Spinal cord (tissue), 10 donors: ENCODE measurements around the gene FHL1. TPM values are rescaled to one million over a fixed set of nuclear protein-coding genes. Genes with fewer than 3 reads are reported as not detected.
A peak's percentile ranks its signal among the peaks of the same experiment; 100 is the strongest.

Experiments used
- DNase-seq, 6 donors: peaks; one replicate each; pipeline versions ENCODE4 v3.0.0 to v3.0.0-alpha.2; 2013 to 2015; ENCODE audit warnings: low spot score in 6 of 6, low read depth in 4 of 6
- H3K27ac ChIP-seq: one replicate; pipeline ENCODE4 v1.5.1; 2013; ENCODE audit warnings: low read depth, low read length, control low read depth
- H3K27me3 ChIP-seq: one replicate; pipeline ENCODE4 v1.6.1; 2013; ENCODE audit warnings: low read length; ENCODE audit not compliant: control insufficient read depth, insufficient read depth
- H3K36me3 ChIP-seq: one replicate; pipeline ENCODE4 v1.6.1; 2013; ENCODE audit warnings: low read length; ENCODE audit not compliant: control insufficient read depth, insufficient read depth
- H3K4me1 ChIP-seq: one replicate; pipeline ENCODE4 v1.6.1; 2013; ENCODE audit warnings: low read length; ENCODE audit not compliant: control insufficient read depth, insufficient read depth
- H3K4me3 ChIP-seq: one replicate; pipeline ENCODE4 v1.5.1; 2013; ENCODE audit warnings: low read depth, low read length, control low read depth
- H3K9me3 ChIP-seq: one replicate; pipeline ENCODE4 v1.6.1; 2013; ENCODE audit warnings: low read length; ENCODE audit not compliant: control insufficient read depth, insufficient read depth
- WGBS: methylation state at CpG from one replicate; pipeline ENCODE4 v1.1.5; 2013; ENCODE audit warnings: missing lambda C conversion rate; ENCODE audit not compliant: insufficient coverage; 5-methylcytosine and 5-hydroxymethylcytosine counted together
- polyA plus RNA-seq, 2 donors: library from polyadenylated mRNA; unstranded; fragments of 120-200 nt; gene quantifications; one replicate each; pipeline ENCODE4 v1.2.1, GENCODE V29; 2013; ENCODE audit not compliant: insufficient read length in 2 of 2
- total RNA-seq, 2 donors: library from RNA; depleted of rRNA in 1 of 2; stranded (reverse); fragments of 120-200 nt in 1 of 2; fragments of >200 nt in 1 of 2; gene quantifications; one replicate each; pipeline versions ENCODE4 v1.2.3 to v1.2.4, GENCODE V29; 2013 to 2014
- donor health status: healthy.

The FHL1 gene
- total and polyA plus RNA-seq, 4 donors, result 178 to 429 (median 281) TPM

DNA sequence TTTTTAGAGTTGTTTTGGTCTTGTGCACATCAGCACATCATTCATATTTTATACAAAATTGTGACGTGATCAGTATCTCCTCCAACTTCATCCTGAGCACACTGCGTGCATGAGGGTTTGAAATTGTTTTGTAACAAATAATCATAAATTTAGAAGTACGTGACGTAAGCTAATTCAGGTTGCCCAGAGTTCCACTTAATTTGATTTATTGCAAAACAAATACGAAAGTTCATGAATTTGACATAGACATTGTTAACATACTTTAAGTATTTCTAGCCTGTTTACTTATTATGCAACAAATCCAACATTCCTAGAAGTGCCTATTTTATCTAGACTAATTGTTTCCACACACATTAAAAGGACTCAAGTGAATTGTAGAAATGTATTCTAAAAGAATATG is 55.6 kb downstream of the FHL1 start:
- no CpG with 5 or more reads among the region's 5 CpGs for WGBS
- no peak for DNase-seq
- no peaks in the 10 kb centered on the region for H3K9me3 ChIP-seq
- no peak overlapping the region for H3K4me3 ChIP-seq
- H3K27ac ChIP-seq, result no peak overlapping the region
- peaks cover 16% of the 10 kb centered on the region for H3K4me1 ChIP-seq
- H3K27me3 ChIP-seq, result peaks cover 4% of the 10 kb centered on the region
- peaks cover 18% of the 10 kb centered on the region for H3K36me3 ChIP-seq

DNA sequence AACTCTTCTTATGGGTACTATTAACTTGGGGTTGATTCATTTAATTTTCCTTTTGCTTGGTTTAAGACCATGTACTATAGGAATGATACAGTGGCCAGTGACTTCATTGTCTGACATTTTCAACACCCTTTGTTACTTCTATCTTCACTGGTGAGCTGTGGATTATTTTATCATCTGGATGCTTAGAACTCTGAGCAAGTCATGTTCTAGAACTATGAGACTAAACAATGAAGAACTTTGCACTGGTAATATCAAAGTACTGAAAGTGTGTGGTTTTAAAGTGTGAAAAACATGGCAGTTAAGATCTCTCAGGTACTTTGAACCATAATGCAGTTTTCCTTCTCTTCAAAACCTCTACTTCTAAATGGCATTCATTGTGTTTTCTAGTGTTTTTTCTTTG is 56.1 kb downstream of the FHL1 start:
- Histone ChIP-seq H3K27ac (no peak overlapping the region), H3K36me3 (peaks cover 21% of the 10 kb centered on the region), H3K4me1 (peaks cover 16% of the 10 kb centered on the region), H3K27me3 (peaks cover 4% of the 10 kb centered on the region), H3K4me3 (no peak overlapping the region), H3K9me3 (no peaks in the 10 kb centered on the region)
- DNase-seq, result no peak

GRCh38 chrX:136203951-136204350 is 56.6 kb downstream of the FHL1 start:
- H3K4me3 ChIP-seq, result no peak overlapping the region
- 80% methylated on average over 1 of the region's 3 CpGs for WGBS
- no peak overlapping the region for H3K27ac ChIP-seq

GRCh38 chrX:136204571-136204970 is 57.2 kb downstream of the FHL1 start:
- peaks cover 27% of the 10 kb centered on the region for H3K36me3 ChIP-seq
- WGBS, result 50% methylated on average over 1 of the region's 2 CpGs
- no peak overlapping the region for H3K4me3 ChIP-seq
- H3K9me3 ChIP-seq, result no peaks in the 10 kb centered on the region
- H3K4me1 ChIP-seq, result peaks cover 16% of the 10 kb centered on the region
- H3K27me3 ChIP-seq, result peaks cover 4% of the 10 kb centered on the region
- H3K27ac ChIP-seq, result no peak overlapping the region
- peak in 2 of 6 donors; percentile 9 to 50 for DNase-seq

More at GRCh38 chrX:136203951-136204350, 56.6 kb downstream of the FHL1 start:
- no peak for DNase-seq
- peaks cover 16% of the 10 kb centered on the region for H3K4me1 ChIP-seq
- H3K36me3 ChIP-seq, result peaks cover 21% of the 10 kb centered on the region
- peaks cover 4% of the 10 kb centered on the region for H3K27me3 ChIP-seq
- H3K9me3 ChIP-seq, result no peaks in the 10 kb centered on the region

DNA sequence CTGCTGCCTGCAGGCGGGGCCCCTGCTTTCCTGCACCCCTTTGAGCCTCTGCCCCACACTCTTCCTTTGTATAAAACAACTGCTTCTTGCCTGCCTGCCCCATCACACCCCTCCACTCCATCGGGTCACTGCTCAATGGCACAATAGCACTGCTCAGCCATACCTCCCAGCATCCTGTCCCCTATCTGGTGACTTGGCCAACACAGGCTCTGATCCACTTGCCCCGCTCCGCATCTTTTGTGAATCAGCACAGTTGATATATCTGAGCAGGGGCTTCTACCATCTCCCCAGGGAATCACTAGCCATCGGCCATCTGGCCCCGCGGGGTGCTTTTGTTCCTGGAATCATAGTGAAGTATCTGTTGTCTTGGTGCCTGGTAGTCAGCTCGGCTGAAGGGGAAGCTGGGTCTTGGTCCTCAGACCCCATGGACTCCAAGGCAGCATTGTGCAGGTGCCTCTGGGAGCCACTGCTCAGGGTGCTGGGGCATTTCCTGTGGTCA is 58.6 kb downstream of the FHL1 start:
- peaks cover 16% of the 10 kb centered on the region for H3K4me1 ChIP-seq
- H3K27ac ChIP-seq, result no peak overlapping the region
- H3K36me3 ChIP-seq, result peaks cover 27% of the 10 kb centered on the region
- no peaks in the 10 kb centered on the region for H3K9me3 ChIP-seq
- H3K4me3 ChIP-seq, result no peak overlapping the region
- no peak for DNase-seq
- 57% methylated on average over 8 of the region's 8 CpGs for WGBS
- H3K27me3 ChIP-seq, result peaks cover 4% of the 10 kb centered on the region

DNA sequence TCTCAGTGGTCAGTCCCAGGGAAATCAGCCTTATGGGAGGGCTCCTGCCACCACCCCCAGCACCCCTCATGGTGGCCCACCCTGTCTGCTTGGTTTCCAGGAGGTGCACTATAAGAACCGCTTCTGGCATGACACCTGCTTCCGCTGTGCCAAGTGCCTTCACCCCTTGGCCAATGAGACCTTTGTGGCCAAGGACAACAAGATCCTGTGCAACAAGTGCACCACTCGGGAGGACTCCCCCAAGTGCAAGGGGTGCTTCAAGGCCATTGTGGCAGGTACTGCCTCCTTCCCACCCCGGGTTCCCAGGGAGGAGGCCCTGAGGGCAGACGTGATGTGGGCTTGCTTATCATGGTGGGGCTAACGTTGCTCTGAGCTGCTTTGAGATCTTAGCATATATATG is 59.6 kb downstream of the FHL1 start:
- Histone ChIP-seq H3K27me3 (peaks cover 4% of the 10 kb centered on the region), H3K4me1 (peaks cover 16% of the 10 kb centered on the region)

DNA sequence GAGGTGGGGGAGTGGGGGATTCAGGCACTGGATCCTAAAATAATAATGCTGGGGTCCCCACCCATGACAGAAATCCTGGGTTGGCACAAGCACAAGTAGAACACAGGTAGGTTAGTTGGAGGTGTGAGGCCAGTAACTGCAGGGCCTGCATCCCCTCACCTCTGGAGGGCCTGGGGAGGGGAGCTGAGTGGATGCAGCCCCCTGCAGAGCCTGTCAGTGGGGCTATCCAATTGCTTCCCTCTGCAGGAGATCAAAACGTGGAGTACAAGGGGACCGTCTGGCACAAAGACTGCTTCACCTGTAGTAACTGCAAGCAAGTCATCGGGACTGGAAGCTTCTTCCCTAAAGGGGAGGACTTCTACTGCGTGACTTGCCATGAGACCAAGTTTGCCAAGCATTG is 60.2 kb downstream of the FHL1 start:
- H3K27me3 ChIP-seq, result peaks cover 4% of the 10 kb centered on the region
- no peaks in the 10 kb centered on the region for H3K9me3 ChIP-seq
- WGBS, result 66% methylated on average over 4 of the region's 4 CpGs
- H3K4me1 ChIP-seq, result peaks cover 16% of the 10 kb centered on the region
- H3K27ac ChIP-seq, result no peak overlapping the region
- no peak overlapping the region for H3K4me3 ChIP-seq
- H3K36me3 ChIP-seq, result peaks cover 33% of the 10 kb centered on the region
- no peak for DNase-seq

More for the DNA sequence above, 59.6 kb downstream of the FHL1 start:
- Histone ChIP-seq H3K9me3 (no peaks in the 10 kb centered on the region), H3K36me3 (peaks cover 32% of the 10 kb centered on the region), H3K4me3 (no peak overlapping the region), H3K27ac (no peak overlapping the region)
- no peak for DNase-seq
- 77% methylated on average over 3 of the region's 6 CpGs for WGBS

- no peak overlapping the region for H3K4me3 ChIP-seq
- H3K27ac ChIP-seq, result no peak overlapping the region
- no peaks in the 10 kb centered on the region for H3K9me3 ChIP-seq
- H3K36me3 ChIP-seq, result peaks cover 33% of the 10 kb centered on the region
- peaks cover 16% of the 10 kb centered on the region for H3K4me1 ChIP-seq
- H3K27me3 ChIP-seq, result peaks cover 4% of the 10 kb centered on the region
- DNase-seq, result peak in 2 of 6 donors; percentile 37 to 43
- WGBS, result 45% methylated on average over 16 of the region's 28 CpGs
These were observed 61.8 kb downstream of the FHL1 start for GRCh38 chrX:136209016-136209738.

- Histone ChIP-seq H3K27ac (no peak overlapping the region), H3K4me1 (peaks cover 16% of the 10 kb centered on the region), H3K4me3 (no peak overlapping the region), H3K27me3 (peaks cover 4% of the 10 kb centered on the region), H3K36me3 (peaks cover 33% of the 10 kb centered on the region), H3K9me3 (no peaks in the 10 kb centered on the region)
- WGBS, result 60% methylated on average over 7 of the region's 9 CpGs
- no peak for DNase-seq
These were observed 62.4 kb downstream of the FHL1 start for GRCh38 chrX:136209751-136210150.

GRCh38 chrX:136210243-136210642 is 62.9 kb downstream of the FHL1 start:
- H3K4me3 ChIP-seq, result no peak overlapping the region
- DNase-seq, result no peak
- H3K4me1 ChIP-seq, result peaks cover 16% of the 10 kb centered on the region
- H3K9me3 ChIP-seq, result no peaks in the 10 kb centered on the region
- peaks cover 4% of the 10 kb centered on the region for H3K27me3 ChIP-seq
- 71% methylated on average over 4 of the region's 7 CpGs for WGBS
- H3K36me3 ChIP-seq, result peaks cover 33% of the 10 kb centered on the region
- H3K27ac ChIP-seq, result no peak overlapping the region
